ENCODE data around the gene WHAMM. TPM values are rescaled to one million over a fixed set of nuclear protein-coding genes. Genes with fewer than 3 reads are reported as not detected.

The WHAMM gene
- total and polyA plus RNA-seq, 2 of the 4 experiments (the other 2 are of a cell fraction): 1.4 to 4.1 TPM

DNA sequence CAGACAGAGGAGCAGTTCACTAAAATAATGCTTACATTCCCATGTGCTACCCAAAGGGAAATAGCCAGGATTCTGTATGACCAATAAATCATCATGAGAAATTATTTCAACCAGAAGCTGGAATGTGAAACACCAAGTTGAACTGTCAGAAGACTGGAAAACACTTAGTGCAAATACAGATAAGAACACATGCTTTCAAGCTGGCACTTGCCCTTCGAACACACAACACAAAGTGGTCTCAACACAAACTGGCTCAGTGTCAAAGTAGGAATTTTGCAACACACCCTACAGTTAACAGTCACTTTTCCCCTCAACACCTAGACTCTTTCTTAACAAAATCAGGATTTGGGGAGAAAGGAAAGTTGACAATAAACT, 4.9 kb upstream of the WHAMM start (continued):
- TF ChIP-seq RFX5 (IDR thresholded peaks at IDR 0.05; ENCODE audit: low read depth, low read length): no peak
- TF ChIP-seq MAZ (IDR thresholded peaks at IDR 0.05; ENCODE audit: borderline replicate concordance, low read depth, low read length): no peak
- TF ChIP-seq RAD21 (IDR thresholded peaks at IDR 0.05; ENCODE audit: low read length): no peak

DNA sequence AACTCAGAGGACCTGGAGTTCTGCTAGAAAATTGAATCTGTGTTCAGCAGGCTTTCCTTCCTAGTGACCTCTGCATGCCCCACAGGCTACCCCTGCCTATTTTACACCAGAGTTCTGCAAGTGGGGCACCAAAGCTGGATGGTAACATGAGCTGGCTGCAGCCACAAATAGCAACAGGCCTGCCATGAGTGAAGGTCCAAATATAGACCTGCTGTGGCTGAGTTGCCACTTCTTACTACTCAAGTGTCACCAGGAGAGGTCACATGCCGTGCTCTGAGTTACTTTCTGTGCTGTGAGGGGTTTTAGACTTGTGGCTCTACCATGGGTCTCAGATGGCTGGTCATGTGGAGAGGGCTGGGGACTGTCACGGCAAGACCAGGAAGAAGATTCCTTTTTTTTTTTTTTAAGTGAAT, 3.4 kb upstream of the WHAMM start, which contains the start of gene FSD2:
TSS of gene FSD2 (minus strand) at position 76 of the 413 bp plus-strand sequence. CDS start 18,679 bp downstream, outside the sequence.
- Histone ChIP-seq H3K14ac (replicated peaks; ENCODE audit: low read depth, low read length) (no peak within 1 kb of the TSS), H4K5ac (ENCODE audit: low read depth, low read length) (no peak within 1 kb of the TSS), H3K36me3 (ENCODE audit: control insufficient read depth, insufficient read depth, low read length) (no peaks in the 10 kb centered on the region), H4K91ac (ENCODE audit: insufficient read depth, low read depth, low read length) (no peak within 1 kb of the TSS), H2AK9ac (replicated peaks; ENCODE audit: low read depth, low read length, poor library complexity) (no peak within 1 kb of the TSS), H3K4ac (ENCODE audit: low read depth, low read length) (no peak within 1 kb of the TSS), H2BK5ac (ENCODE audit: low read depth, low read length, poor library complexity, severe bottlenecking) (no peak within 1 kb of the TSS), H3K4me2 (ENCODE audit: low read depth, low read length) (no peak within 1 kb of the TSS), H3K9me3 (ENCODE audit: control insufficient read depth, insufficient read depth, low read length) (no peaks in the 10 kb centered on the region), H3K56ac (ENCODE audit: extremely low read depth, insufficient read depth, low read length) (no peak within 1 kb of the TSS), H3K4me1 (ENCODE audit: control insufficient read depth, insufficient read depth, low read length) (no peaks in the 10 kb centered on the region), H2BK15ac (ENCODE audit: low read depth, low read length) (no peak within 1 kb of the TSS), H3K9me1 (ENCODE audit: insufficient read depth, low read length) (0 out of 2 replicates have a peak, but pooled peaks cover 5% of the 10 kb centered on the region), H4K20me1 (ENCODE audit: insufficient read depth, low read length) (no peaks in the 10 kb centered on the region; the same call in 1 of the 2 replicates), H2AFZ (replicated peaks; ENCODE audit: low read length, poor library complexity) (no peak within 1 kb of the TSS), H4K8ac (ENCODE audit: low read depth in 2 of 2, low read length in 2 of 2) (no peak within 1 kb of the TSS), H3K4me3 (ENCODE audit: insufficient read depth, low read depth, low read length) (no peak within 1 kb of the TSS), H3K27ac (ENCODE audit: insufficient read depth, low read length) (no peak within 1 kb of the TSS), H3K27me3 (ENCODE audit: control insufficient read depth, insufficient read depth, low read length) (peaks cover 11% of the 10 kb centered on the region), H3K18ac (ENCODE audit: low read depth, low read length) (no peak within 1 kb of the TSS), H3K23ac (ENCODE audit: low read depth, low read length) (no peak within 1 kb of the TSS), H2BK120ac (ENCODE audit: low read depth, low read length) (no peak within 1 kb of the TSS), H3K9ac (ENCODE audit: low read depth, low read length) (no peak within 1 kb of the TSS), H3K79me1 (ENCODE audit: low read depth in 1 of 2, low read length in 2 of 2) (peaks cover 5 to 9% of the 10 kb centered on the region in 2 experiments; a peak in 3 of 4 replicates), H2BK20ac (ENCODE audit: low read depth, low read length) (no peak within 1 kb of the TSS), H2AK5ac (ENCODE audit: low read depth, low read length) (no peak within 1 kb of the TSS)
- dilution Hi-C loops (cut with HindIII; ENCODE audit: low sequenced_read_pairs, unreplicated experiment): no loop called here
- WGBS, 2 experiments (ENCODE audit: extremely low coverage in 2 of 2, insufficient read length in 1 of 2): no CpG with 5 or more reads among the region's 2 CpGs
- in situ Hi-C loops (cut with MboI; ENCODE audit: low sequenced_read_pairs): no loop called here
- intact Hi-C loops (cut with micrococcal nuclease): loop anchor here (5.0 kb wide), 1 partner anchor 39 kb away; no protein-coding TSS in a partner anchor
- ChIA-PET POLR2A (ENCODE audit: unreplicated experiment) (no interaction called here), CTCF (no interaction called here)
- ATAC-seq (ENCODE audit: low read depth) (no peak), DNase-seq (no peak)
- TF ChIP-seq CHD1 (IDR thresholded peaks at IDR 0.05; ENCODE audit: low read depth, low read length) (no peak), MXI1 (IDR thresholded peaks at IDR 0.05; ENCODE audit: borderline replicate concordance, low read depth, low read length) (no peak), RAD21 (IDR thresholded peaks at IDR 0.05; ENCODE audit: low read length) (no peak), SMC3 (IDR thresholded peaks at IDR 0.05; ENCODE audit: low read depth, low read length) (no peak), CEBPB (IDR thresholded peaks at IDR 0.05; ENCODE audit: low read depth, low read length) (no peak), MAZ (IDR thresholded peaks at IDR 0.05; ENCODE audit: borderline replicate concordance, low read depth, low read length) (no peak), POLR2A (IDR thresholded peaks at IDR 0.05; ENCODE audit: low read depth, low read length) (no peak), RFX5 (IDR thresholded peaks at IDR 0.05; ENCODE audit: low read depth, low read length) (no peak), FOS (IDR thresholded peaks at IDR 0.05; ENCODE audit: low read depth, low read length) (no peak), RCOR1 (IDR thresholded peaks at IDR 0.05; ENCODE audit: insufficient replicate concordance, low read length) (no peak), MAFK (IDR thresholded peaks at IDR 0.05; ENCODE audit: low read depth, low read length) (no peak)
- TF ChIP-seq, protein P1, sequence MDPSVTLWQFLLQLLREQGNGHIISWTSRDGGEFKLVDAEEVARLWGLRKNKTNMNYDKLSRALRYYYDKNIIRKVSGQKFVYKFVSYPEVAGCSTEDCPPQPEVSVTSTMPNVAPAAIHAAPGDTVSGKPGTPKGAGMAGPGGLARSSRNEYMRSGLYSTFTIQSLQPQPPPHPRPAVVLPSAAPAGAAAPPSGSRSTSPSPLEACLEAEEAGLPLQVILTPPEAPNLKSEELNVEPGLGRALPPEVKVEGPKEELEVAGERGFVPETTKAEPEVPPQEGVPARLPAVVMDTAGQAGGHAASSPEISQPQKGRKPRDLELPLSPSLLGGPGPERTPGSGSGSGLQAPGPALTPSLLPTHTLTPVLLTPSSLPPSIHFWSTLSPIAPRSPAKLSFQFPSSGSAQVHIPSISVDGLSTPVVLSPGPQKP (IDR thresholded peaks at IDR 0.05; ENCODE audit: borderline replicate concordance, low read depth, low read length): no peak
- TF ChIP-seq, protein P2, sequence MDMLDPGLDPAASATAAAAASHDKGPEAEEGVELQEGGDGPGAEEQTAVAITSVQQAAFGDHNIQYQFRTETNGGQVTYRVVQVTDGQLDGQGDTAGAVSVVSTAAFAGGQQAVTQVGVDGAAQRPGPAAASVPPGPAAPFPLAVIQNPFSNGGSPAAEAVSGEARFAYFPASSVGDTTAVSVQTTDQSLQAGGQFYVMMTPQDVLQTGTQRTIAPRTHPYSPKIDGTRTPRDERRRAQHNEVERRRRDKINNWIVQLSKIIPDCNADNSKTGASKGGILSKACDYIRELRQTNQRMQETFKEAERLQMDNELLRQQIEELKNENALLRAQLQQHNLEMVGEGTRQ (IDR thresholded peaks at IDR 0.05; ENCODE audit: low read depth, low read length): no peak
- TF ChIP-seq, protein P3, sequence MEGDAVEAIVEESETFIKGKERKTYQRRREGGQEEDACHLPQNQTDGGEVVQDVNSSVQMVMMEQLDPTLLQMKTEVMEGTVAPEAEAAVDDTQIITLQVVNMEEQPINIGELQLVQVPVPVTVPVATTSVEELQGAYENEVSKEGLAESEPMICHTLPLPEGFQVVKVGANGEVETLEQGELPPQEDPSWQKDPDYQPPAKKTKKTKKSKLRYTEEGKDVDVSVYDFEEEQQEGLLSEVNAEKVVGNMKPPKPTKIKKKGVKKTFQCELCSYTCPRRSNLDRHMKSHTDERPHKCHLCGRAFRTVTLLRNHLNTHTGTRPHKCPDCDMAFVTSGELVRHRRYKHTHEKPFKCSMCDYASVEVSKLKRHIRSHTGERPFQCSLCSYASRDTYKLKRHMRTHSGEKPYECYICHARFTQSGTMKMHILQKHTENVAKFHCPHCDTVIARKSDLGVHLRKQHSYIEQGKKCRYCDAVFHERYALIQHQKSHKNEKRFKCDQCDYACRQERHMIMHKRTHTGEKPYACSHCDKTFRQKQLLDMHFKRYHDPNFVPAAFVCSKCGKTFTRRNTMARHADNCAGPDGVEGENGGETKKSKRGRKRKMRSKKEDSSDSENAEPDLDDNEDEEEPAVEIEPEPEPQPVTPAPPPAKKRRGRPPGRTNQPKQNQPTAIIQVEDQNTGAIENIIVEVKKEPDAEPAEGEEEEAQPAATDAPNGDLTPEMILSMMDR (conservative IDR thresholded peaks at IDR 0.05; ENCODE audit: low read depth, low read length): no peak
- BruUV-seq (replicated peaks): no TSS peak
